Measurements from ENCODE around the gene PGAP6. TPM values are rescaled to one million over a fixed set of nuclear protein-coding genes. Genes with fewer than 3 reads are reported as not detected.

PGAP6 gene
- polyA plus RNA-seq, 1 donor: 29.0 TPM

DNA sequence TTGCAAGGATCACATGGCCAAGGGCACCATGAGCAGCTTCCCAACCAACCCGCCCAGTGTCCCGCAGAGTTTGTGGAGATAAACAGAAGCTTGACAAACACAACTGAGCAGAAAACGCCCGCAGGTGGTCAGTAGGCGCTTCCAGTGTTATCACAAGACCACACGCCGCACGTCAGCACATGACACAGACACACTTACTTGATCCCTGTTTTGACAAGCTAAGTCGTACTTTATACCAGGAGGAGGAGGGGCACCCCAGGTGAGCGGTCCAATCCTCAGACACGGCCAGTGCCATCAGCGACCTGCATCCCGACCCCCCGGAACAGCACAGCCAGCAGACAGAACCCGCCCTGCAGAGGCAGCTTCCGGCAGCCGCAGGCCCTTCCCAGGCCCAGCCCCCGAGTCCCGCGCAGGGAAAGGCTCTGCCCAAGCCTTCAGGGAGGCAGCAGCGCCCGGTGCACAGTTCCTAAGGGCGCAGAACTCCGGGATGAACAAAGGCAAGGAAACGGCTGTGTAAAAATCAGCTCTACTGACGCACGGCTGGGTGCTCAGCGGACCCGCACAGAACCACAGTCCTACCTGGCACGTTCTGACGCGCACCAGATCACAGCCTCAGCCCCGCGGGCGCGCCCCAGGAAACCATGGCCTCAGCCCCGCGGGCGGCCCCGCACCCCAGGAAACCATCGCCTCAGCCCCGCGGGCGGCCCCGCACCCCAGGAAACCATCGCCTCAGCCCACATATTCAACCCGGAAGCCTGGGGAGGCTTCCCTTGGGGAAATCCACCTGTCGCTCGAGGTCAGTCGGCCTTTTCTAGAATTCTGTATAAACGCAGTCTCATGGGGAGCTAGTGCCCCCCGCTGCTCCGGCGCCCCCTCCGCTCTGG lies 57.1 kb downstream of the PGAP6 start:
- DNase-seq: no peak

DNA sequence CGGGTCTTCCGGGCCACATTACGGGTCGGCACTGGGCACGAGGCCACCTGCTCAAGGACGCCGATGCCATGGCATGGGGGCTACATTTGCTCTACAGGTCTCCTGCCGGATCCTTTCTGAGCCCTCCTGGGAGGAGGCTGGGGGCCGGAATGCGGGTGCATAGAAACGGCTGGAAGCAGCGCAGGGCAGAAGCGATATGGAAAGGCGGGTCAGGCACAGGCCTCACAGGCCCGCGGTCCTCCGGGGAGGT lies 57.7 kb downstream of the PGAP6 start:
- DNase-seq: no peak

- DNase-seq: no peak
These were observed 59.2 kb downstream of the PGAP6 start for GRCh38 chr16:322476-323143.

- DNase-seq: no peak
These were observed 60.2 kb downstream of the PGAP6 start for GRCh38 chr16:321532-321931.

Other genes starting within 250 kb of the PGAP6 start
- 34.9 TPM for gene NPRL3, start 243.3 kb downstream of the PGAP6 start, polyA plus RNA-seq (ENCODE audit: insufficient read length)
- 1.9 TPM for gene HBZ, start 229.3 kb downstream of the PGAP6 start, polyA plus RNA-seq (ENCODE audit: insufficient read length)
- gene HBM, start 216.0 kb downstream of the PGAP6 start, polyA plus RNA-seq (ENCODE audit: insufficient read length): 9.6 TPM
- 1,686 TPM for gene HBA2, start 209.1 kb downstream of the PGAP6 start, polyA plus RNA-seq (ENCODE audit: insufficient read length)
- gene HBA1, start 205.3 kb downstream of the PGAP6 start, polyA plus RNA-seq (ENCODE audit: insufficient read length): 1,043 TPM
- gene HBQ1, start 201.5 kb downstream of the PGAP6 start, polyA plus RNA-seq (ENCODE audit: insufficient read length): 1.1 TPM
- 64.9 TPM for gene LUC7L, start 152.5 kb downstream of the PGAP6 start, polyA plus RNA-seq (ENCODE audit: insufficient read length)
- gene FAM234A, start 147.2 kb downstream of the PGAP6 start, polyA plus RNA-seq (ENCODE audit: insufficient read length): 44.0 TPM
- 1.6 TPM for gene RGS11, start 106.0 kb downstream of the PGAP6 start, polyA plus RNA-seq (ENCODE audit: insufficient read length)
- gene ARHGDIG, start 101.4 kb downstream of the PGAP6 start, polyA plus RNA-seq (ENCODE audit: insufficient read length): 0.92 TPM
- gene PDIA2, start 98.8 kb downstream of the PGAP6 start, polyA plus RNA-seq (ENCODE audit: insufficient read length): 0.77 TPM
- gene AXIN1, start 29.3 kb downstream of the PGAP6 start, polyA plus RNA-seq (ENCODE audit: insufficient read length): 12.4 TPM
- 47.8 TPM for gene MRPL28, start 11.4 kb downstream of the PGAP6 start, polyA plus RNA-seq (ENCODE audit: insufficient read length)
- gene NME4, start 15.2 kb upstream of the PGAP6 start, polyA plus RNA-seq (ENCODE audit: insufficient read length): 74.0 TPM
- 13.7 TPM for gene DECR2, start 19.9 kb upstream of the PGAP6 start, polyA plus RNA-seq (ENCODE audit: insufficient read length)
- gene RAB11FIP3, start 43.7 kb upstream of the PGAP6 start, polyA plus RNA-seq (ENCODE audit: insufficient read length): 30.0 TPM
- 31.7 TPM for gene CAPN15, start 145.7 kb upstream of the PGAP6 start, polyA plus RNA-seq (ENCODE audit: insufficient read length)
- 0.14 TPM for gene PRR35, start 178.4 kb upstream of the PGAP6 start, polyA plus RNA-seq (ENCODE audit: insufficient read length)
- 1.4 TPM for gene NHLRC4, start 185.0 kb upstream of the PGAP6 start, polyA plus RNA-seq (ENCODE audit: insufficient read length)
- gene PIGQ, start 188.0 kb upstream of the PGAP6 start, polyA plus RNA-seq (ENCODE audit: insufficient read length): 21.3 TPM
- 15.4 TPM for gene RAB40C, start 208.1 kb upstream of the PGAP6 start, polyA plus RNA-seq (ENCODE audit: insufficient read length)
- gene WFIKKN1, start 249.0 kb upstream of the PGAP6 start, polyA plus RNA-seq (ENCODE audit: insufficient read length): 0.80 TPM